WTC11 (cell line): ENCODE data around the gene SLC38A10. TPM values are rescaled to one million over a fixed set of nuclear protein-coding genes. Genes with fewer than 3 reads are reported as not detected.

ENCODE experiments used
- ATAC-seq: fragments of 200-7000 bp; cut with Tn5 transposase; 2 replicates; pipeline ENCODE4 v1.10.0; 2021; ENCODE audit warnings: mild to moderate bottlenecking, moderate library complexity
- CTCF ChIA-PET: fragments of 300-600 bp; sonication (Branson Sonifier 250); formaldehyde crosslinking; loops from one replicate; lab custom pipeline; 2021; ENCODE audit warnings: antibody characterized with exemption; lab: Charles Lee
- POLR2A ChIA-PET: fragments of 350-600 bp; sonication (Branson Sonifier 250); formaldehyde crosslinking; loops from one replicate; lab custom pipeline; 2021; ENCODE audit warnings: antibody characterized with exemption; lab: Charles Lee
- DNase-seq: peaks from one replicate; pipeline ENCODE4 v3.0.0; 2021; ENCODE audit warnings: low spot score
- H3K27ac Mint-ChIP-seq: 2 replicates; pipeline ENCODE4 v1.8.0; 2021; ENCODE audit warnings: mixed read lengths
- H3K27me3 Mint-ChIP-seq: 2 replicates; pipeline ENCODE4 v1.8.0; 2021; ENCODE audit warnings: low read depth, mild to moderate bottlenecking, moderate library complexity, mixed read lengths
- H3K36me3 Mint-ChIP-seq: 2 replicates; pipeline ENCODE4 v1.8.0; 2021; ENCODE audit warnings: mixed read lengths
- H3K4me1 Mint-ChIP-seq: 2 replicates; pipeline ENCODE4 v1.8.0; 2022; ENCODE audit warnings: mixed read lengths
- H3K4me3 Mint-ChIP-seq: 2 replicates; pipeline ENCODE4 v1.8.0; 2021; ENCODE audit warnings: mild to moderate bottlenecking, moderate library complexity, mixed read lengths
- H3K9me3 Mint-ChIP-seq: 2 replicates; pipeline ENCODE4 v1.8.0; 2021; ENCODE audit warnings: mixed read lengths
- CBFB ChIP-seq: sonication (generic); formaldehyde crosslinking; IDR thresholded peaks from 2 replicates; pipeline ENCODE4 v1.8.1; 2022; ENCODE audit warnings: mild to moderate bottlenecking, low read depth, missing genetic modification reagents
- ETV6 ChIP-seq: sonication (generic); formaldehyde crosslinking; IDR thresholded peaks from 2 replicates; pipeline ENCODE4 v1.8.1; 2022; ENCODE audit warnings: mild to moderate bottlenecking, missing genetic modification reagents
- FOXK1 ChIP-seq: sonication (generic); formaldehyde crosslinking; IDR thresholded peaks from 2 replicates; pipeline ENCODE4 v1.8.0; 2022; ENCODE audit warnings: mild to moderate bottlenecking, moderate library complexity, missing genetic modification reagents
- FOXP1 ChIP-seq: sonication (generic); formaldehyde crosslinking; IDR thresholded peaks from 2 replicates; pipeline ENCODE4 v1.8.0; 2022; ENCODE audit warnings: missing genetic modification reagents, mild to moderate bottlenecking, moderate library complexity, borderline replicate concordance
- GRHL2 ChIP-seq: fragments of 250-450 bp; sonication (Bioruptor Pico); IDR thresholded peaks from 2 replicates; pipeline ENCODE4 v1.8.0; 2022; ENCODE audit warnings: mild to moderate bottlenecking, moderate library complexity; ENCODE audit not compliant: insufficient replicate concordance, severe bottlenecking
- IRF2 ChIP-seq: sonication (generic); formaldehyde crosslinking; IDR thresholded peaks from 2 replicates; pipeline ENCODE4 v1.8.0; 2022; ENCODE audit warnings: low read depth, missing genetic modification reagents, borderline replicate concordance
- NR3C1 ChIP-seq: sonication (generic); formaldehyde crosslinking; conservative IDR thresholded peaks from 2 replicates; pipeline ENCODE4 v1.8.1; 2023; ENCODE audit warnings: low read depth, mild to moderate bottlenecking, missing genetic modification reagents
- SMAD4 ChIP-seq: sonication (generic); formaldehyde crosslinking; IDR thresholded peaks from 2 replicates; pipeline ENCODE4 v1.8.0; 2022; ENCODE audit warnings: mild to moderate bottlenecking, missing genetic modification reagents
- SP1 ChIP-seq: sonication (generic); formaldehyde crosslinking; conservative IDR thresholded peaks from 2 replicates; pipeline ENCODE4 v1.8.1; 2022; ENCODE audit warnings: missing genetic modification reagents
- TCF7 ChIP-seq: sonication (generic); formaldehyde crosslinking; IDR thresholded peaks from 2 replicates; pipeline ENCODE4 v1.8.0; 2022; ENCODE audit warnings: mild to moderate bottlenecking, low read depth, missing genetic modification reagents, moderate library complexity
- TEAD4 ChIP-seq: sonication (generic); formaldehyde crosslinking; IDR thresholded peaks from 2 replicates; pipeline ENCODE4 v1.8.0; 2022; ENCODE audit warnings: mild to moderate bottlenecking, missing genetic modification reagents
- ZNF396 ChIP-seq: fragments of 250-450 bp; sonication (Bioruptor Pico); IDR thresholded peaks from 2 replicates; pipeline ENCODE4 v1.8.0; 2021; ENCODE audit warnings: mild to moderate bottlenecking, moderate library complexity, borderline replicate concordance
- ZNF671 ChIP-seq: fragments of 250-450 bp; sonication (Bioruptor Pico); IDR thresholded peaks from 2 replicates; pipeline ENCODE4 v1.8.0; 2021; ENCODE audit warnings: mild to moderate bottlenecking
- total RNA-seq: library from RNA; stranded (reverse); gene quantifications from 3 replicates; pipeline ENCODE4 v1.2.3, GENCODE V29; 2021
- TF ChIP-seq, protein P1 (sequence below): sonication (generic); formaldehyde crosslinking; IDR thresholded peaks from 2 replicates; pipeline ENCODE4 v1.8.0; 2022; ENCODE audit warnings: mild to moderate bottlenecking, missing genetic modification reagents
- TF ChIP-seq, protein P2 (sequence below): sonication (generic); formaldehyde crosslinking; IDR thresholded peaks from 2 replicates; pipeline ENCODE4 v1.8.0; 2022; ENCODE audit warnings: mild to moderate bottlenecking, missing genetic modification reagents
- TF ChIP-seq, protein P3 (sequence below): sonication (generic); formaldehyde crosslinking; conservative IDR thresholded peaks from 2 replicates; pipeline ENCODE4 v1.8.1; 2023; ENCODE audit warnings: mild to moderate bottlenecking, low read depth, missing genetic modification reagents, moderate library complexity
- TF ChIP-seq, protein P4 (sequence below): fragments of 250-450 bp; sonication (Bioruptor Pico); IDR thresholded peaks from 2 replicates; pipeline ENCODE4 v1.9.0; 2021; ENCODE audit warnings: moderate library complexity, mild to moderate bottlenecking, inconsistent platforms, borderline replicate concordance
- TF ChIP-seq, protein P5 (sequence below): fragments of 250-450 bp; sonication (Bioruptor Pico); IDR thresholded peaks from 2 replicates; pipeline ENCODE4 v2.1.2; 2022; ENCODE audit warnings: mild to moderate bottlenecking, moderate library complexity
- TF ChIP-seq, protein P6 (sequence below): sonication (generic); formaldehyde crosslinking; IDR thresholded peaks from 2 replicates; pipeline ENCODE4 v1.8.1; 2022; ENCODE audit warnings: low read depth, missing genetic modification reagents, borderline replicate concordance
- TF ChIP-seq, protein P7 (sequence below): fragments of 250-450 bp; sonication (Bioruptor Pico); IDR thresholded peaks from 2 replicates; pipeline ENCODE4 v1.9.0; 2021; ENCODE audit warnings: mild to moderate bottlenecking, borderline replicate concordance

Gene SLC38A10
- total RNA-seq, 1 experiment from 2014 or later, result 47.0 TPM

DNA sequence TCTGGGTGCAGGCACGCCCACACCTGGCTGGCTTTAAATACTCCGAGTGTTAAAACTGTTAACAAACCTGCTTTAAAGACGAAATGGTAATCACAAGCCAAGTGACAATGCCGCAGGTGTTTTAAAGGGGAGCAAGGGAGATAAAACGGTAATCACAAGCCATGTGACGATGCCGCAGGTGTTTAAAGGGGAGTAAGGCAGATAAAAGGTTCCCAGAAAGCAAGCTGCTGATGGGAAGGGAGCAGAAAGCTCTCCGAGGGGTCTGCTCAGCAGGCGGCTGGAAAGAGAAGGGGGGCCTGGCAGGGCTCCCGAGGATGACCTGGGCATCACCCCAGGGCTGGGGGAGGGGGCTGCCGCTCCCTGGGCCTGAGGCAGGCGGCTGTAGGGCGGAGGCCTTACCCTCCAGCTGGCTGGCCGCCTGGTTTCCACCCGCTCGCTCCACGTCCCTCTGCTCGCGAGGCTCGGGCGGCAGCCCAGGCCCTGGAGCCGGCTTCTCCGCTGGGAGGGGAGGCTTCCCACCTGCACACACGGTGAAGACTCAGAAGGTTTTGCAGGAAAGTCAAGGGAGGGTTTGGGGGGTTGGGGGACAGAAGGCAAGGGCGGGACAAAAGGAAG lies 43.9 kb downstream of the SLC38A10 start:
- ChIA-PET POLR2A (no interaction called here), CTCF (interaction anchor here (1.2 to 1.8 kb wide), 5 partner anchors 150 to 272 kb away, joined by 3 to 9 read pairs (median 4); no protein-coding TSS in a partner anchor)
- Mint-ChIP-seq H3K27me3 (no peaks in the 10 kb centered on the region), H3K9me3 (no peaks in the 10 kb centered on the region; the same call in 1 of the 2 replicates), H3K4me1 (peaks cover 24% of the 10 kb centered on the region), H3K36me3 (0 out of 2 replicates have a peak, but pooled peaks cover 6% of the 10 kb centered on the region), H3K4me3 (no peak overlapping the region), H3K27ac (no peak overlapping the region)
- no peak for ATAC-seq
- DNase-seq, result no peak
- TF ChIP-seq SMAD4 (CRISPR knock-in tag) (no peak), CBFB (CRISPR knock-in tag) (no peak), NR3C1 (no peak)

DNA sequence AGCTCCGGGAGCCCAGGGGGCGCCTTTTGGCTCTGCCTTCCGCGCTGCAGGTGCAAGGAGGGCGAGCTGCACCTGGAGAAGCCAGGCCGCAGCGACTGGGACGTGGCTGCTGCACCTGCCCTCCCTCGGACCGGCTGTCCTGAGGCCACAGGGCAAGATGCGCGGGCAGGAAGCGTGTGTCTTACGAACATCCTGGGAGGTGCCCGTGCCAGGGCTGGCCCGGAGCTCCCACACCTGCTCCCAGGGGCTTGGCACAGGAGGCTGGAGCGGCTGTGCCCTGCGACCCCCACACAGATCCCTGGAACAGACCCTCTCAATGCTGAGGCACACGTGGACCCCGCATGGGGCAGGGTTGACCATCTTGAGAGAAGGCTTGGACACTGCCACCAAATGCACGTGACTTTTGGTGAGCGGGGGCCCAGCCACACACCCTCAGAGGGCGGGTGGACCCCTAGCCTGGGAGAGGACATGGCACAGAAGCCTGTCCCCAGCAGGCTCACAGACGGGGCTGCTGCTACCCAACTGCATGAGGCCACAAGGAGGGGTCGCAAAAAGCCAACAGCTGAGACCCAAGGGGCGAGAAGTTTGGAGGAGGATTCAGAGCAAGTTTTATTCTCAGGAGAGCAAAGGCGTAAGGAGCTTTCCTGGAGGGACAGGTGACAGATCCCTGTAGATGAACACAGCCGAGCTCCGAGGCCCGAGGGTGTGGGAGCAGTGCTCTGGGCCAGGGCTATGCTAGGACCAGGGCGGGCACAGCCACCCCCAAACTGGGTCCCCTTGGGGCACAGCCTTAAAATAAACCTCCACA lies 44.6 kb downstream of the SLC38A10 start:
- no peaks in the 10 kb centered on the region; the same call in 1 of the 2 replicates for H3K9me3 Mint-ChIP-seq
- H3K27ac Mint-ChIP-seq, result no peak overlapping the region
- no peaks in the 10 kb centered on the region for H3K27me3 Mint-ChIP-seq
- CTCF ChIA-PET, result interaction anchor here (0.7 to 1.8 kb wide), 5 partner anchors 9 to 273 kb away, joined by 3 to 9 read pairs (median 4); no protein-coding TSS in a partner anchor
- H3K36me3 Mint-ChIP-seq, result 0 out of 2 replicates have a peak, but pooled peaks cover 6% of the 10 kb centered on the region
- POLR2A ChIA-PET, result no interaction called here
- ATAC-seq (no peak), DNase-seq (no peak)
- no peak overlapping the region for H3K4me3 Mint-ChIP-seq
- peaks cover 24% of the 10 kb centered on the region for H3K4me1 Mint-ChIP-seq
- no peak for TF ChIP-seq FOXP1 (CRISPR knock-in tag)
- TF ChIP-seq GRHL2 (CRISPR knock-in tag), result no peak
- no peak for TF ChIP-seq TEAD4 (CRISPR knock-in tag)
- no peak for TF ChIP-seq IRF2 (CRISPR knock-in tag)
- no peak for TF ChIP-seq SP1 (CRISPR knock-in tag)
- TF ChIP-seq CBFB (CRISPR knock-in tag), result no peak
- TF ChIP-seq, protein P1, sequence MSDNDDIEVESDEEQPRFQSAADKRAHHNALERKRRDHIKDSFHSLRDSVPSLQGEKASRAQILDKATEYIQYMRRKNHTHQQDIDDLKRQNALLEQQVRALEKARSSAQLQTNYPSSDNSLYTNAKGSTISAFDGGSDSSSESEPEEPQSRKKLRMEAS, result no peak
- TF ChIP-seq, protein P2, sequence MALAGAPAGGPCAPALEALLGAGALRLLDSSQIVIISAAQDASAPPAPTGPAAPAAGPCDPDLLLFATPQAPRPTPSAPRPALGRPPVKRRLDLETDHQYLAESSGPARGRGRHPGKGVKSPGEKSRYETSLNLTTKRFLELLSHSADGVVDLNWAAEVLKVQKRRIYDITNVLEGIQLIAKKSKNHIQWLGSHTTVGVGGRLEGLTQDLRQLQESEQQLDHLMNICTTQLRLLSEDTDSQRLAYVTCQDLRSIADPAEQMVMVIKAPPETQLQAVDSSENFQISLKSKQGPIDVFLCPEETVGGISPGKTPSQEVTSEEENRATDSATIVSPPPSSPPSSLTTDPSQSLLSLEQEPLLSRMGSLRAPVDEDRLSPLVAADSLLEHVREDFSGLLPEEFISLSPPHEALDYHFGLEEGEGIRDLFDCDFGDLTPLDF, result no peak
- TF ChIP-seq, protein P3, sequence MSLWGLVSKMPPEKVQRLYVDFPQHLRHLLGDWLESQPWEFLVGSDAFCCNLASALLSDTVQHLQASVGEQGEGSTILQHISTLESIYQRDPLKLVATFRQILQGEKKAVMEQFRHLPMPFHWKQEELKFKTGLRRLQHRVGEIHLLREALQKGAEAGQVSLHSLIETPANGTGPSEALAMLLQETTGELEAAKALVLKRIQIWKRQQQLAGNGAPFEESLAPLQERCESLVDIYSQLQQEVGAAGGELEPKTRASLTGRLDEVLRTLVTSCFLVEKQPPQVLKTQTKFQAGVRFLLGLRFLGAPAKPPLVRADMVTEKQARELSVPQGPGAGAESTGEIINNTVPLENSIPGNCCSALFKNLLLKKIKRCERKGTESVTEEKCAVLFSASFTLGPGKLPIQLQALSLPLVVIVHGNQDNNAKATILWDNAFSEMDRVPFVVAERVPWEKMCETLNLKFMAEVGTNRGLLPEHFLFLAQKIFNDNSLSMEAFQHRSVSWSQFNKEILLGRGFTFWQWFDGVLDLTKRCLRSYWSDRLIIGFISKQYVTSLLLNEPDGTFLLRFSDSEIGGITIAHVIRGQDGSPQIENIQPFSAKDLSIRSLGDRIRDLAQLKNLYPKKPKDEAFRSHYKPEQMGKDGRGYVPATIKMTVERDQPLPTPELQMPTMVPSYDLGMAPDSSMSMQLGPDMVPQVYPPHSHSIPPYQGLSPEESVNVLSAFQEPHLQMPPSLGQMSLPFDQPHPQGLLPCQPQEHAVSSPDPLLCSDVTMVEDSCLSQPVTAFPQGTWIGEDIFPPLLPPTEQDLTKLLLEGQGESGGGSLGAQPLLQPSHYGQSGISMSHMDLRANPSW (CRISPR knock-in tag), result no peak
- no peak for TF ChIP-seq ZNF396 (CRISPR knock-in tag)
- no peak for TF ChIP-seq ETV6 (CRISPR knock-in tag)
- no peak for TF ChIP-seq TCF7
- TF ChIP-seq, protein P4, sequence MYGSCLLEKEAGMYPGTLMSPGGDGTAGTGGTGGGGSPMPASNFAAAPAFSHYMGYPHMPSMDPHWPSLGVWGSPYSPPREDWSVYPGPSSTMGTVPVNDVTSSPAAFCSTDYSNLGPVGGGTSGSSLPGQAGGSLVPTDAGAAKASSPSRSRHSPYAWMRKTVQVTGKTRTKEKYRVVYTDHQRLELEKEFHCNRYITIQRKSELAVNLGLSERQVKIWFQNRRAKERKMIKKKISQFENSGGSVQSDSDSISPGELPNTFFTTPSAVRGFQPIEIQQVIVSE (CRISPR knock-in tag), result no peak
- TF ChIP-seq ZNF671 (CRISPR knock-in tag), result no peak
- TF ChIP-seq, protein P5, sequence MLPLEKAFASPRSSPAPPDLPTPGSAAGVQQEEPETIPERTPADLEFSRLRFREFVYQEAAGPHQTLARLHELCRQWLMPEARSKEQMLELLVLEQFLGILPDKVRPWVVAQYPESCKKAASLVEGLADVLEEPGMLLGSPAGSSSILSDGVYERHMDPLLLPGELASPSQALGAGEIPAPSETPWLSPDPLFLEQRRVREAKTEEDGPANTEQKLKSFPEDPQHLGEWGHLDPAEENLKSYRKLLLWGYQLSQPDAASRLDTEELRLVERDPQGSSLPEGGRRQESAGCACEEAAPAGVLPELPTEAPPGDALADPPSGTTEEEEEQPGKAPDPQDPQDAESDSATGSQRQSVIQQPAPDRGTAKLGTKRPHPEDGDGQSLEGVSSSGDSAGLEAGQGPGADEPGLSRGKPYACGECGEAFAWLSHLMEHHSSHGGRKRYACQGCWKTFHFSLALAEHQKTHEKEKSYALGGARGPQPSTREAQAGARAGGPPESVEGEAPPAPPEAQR, result no peak
- TF ChIP-seq, protein P6, sequence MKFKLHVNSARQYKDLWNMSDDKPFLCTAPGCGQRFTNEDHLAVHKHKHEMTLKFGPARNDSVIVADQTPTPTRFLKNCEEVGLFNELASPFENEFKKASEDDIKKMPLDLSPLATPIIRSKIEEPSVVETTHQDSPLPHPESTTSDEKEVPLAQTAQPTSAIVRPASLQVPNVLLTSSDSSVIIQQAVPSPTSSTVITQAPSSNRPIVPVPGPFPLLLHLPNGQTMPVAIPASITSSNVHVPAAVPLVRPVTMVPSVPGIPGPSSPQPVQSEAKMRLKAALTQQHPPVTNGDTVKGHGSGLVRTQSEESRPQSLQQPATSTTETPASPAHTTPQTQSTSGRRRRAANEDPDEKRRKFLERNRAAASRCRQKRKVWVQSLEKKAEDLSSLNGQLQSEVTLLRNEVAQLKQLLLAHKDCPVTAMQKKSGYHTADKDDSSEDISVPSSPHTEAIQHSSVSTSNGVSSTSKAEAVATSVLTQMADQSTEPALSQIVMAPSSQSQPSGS (CRISPR knock-in tag), result no peak
- TF ChIP-seq, protein P7, sequence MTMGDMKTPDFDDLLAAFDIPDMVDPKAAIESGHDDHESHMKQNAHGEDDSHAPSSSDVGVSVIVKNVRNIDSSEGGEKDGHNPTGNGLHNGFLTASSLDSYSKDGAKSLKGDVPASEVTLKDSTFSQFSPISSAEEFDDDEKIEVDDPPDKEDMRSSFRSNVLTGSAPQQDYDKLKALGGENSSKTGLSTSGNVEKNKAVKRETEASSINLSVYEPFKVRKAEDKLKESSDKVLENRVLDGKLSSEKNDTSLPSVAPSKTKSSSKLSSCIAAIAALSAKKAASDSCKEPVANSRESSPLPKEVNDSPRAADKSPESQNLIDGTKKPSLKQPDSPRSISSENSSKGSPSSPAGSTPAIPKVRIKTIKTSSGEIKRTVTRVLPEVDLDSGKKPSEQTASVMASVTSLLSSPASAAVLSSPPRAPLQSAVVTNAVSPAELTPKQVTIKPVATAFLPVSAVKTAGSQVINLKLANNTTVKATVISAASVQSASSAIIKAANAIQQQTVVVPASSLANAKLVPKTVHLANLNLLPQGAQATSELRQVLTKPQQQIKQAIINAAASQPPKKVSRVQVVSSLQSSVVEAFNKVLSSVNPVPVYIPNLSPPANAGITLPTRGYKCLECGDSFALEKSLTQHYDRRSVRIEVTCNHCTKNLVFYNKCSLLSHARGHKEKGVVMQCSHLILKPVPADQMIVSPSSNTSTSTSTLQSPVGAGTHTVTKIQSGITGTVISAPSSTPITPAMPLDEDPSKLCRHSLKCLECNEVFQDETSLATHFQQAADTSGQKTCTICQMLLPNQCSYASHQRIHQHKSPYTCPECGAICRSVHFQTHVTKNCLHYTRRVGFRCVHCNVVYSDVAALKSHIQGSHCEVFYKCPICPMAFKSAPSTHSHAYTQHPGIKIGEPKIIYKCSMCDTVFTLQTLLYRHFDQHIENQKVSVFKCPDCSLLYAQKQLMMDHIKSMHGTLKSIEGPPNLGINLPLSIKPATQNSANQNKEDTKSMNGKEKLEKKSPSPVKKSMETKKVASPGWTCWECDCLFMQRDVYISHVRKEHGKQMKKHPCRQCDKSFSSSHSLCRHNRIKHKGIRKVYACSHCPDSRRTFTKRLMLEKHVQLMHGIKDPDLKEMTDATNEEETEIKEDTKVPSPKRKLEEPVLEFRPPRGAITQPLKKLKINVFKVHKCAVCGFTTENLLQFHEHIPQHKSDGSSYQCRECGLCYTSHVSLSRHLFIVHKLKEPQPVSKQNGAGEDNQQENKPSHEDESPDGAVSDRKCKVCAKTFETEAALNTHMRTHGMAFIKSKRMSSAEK (CRISPR knock-in tag), result no peak
- no peak for TF ChIP-seq FOXK1 (CRISPR knock-in tag)
